Stomach (tissue), 9 donors: ENCODE measurements around the gene CFAP69. TPM values are rescaled to one million over a fixed set of nuclear protein-coding genes. Genes with fewer than 3 reads are reported as not detected.

Source experiments
- DNase-seq, 2 donors: peaks; one replicate each; pipeline versions ENCODE4 v3.0.0 to v3.0.0-alpha.2; 2013 to 2019
- H3K27ac ChIP-seq, 5 donors: fragments of 200-600 bp in 4 of 5; sonication (generic) in 4 of 5; one replicate each; pipeline ENCODE4 v1.5.1; 2013 to 2019; ENCODE audit warnings: mild to moderate bottlenecking in 1 of 5, moderate library complexity in 1 of 5
- H3K27me3 ChIP-seq, 3 donors: fragments of 200-600 bp; sonication (generic); one replicate each; pipeline ENCODE4 v1.5.1; 2017 to 2019; ENCODE audit warnings: mixed run types in 1 of 3
- H3K36me3 ChIP-seq, 4 donors: fragments of 200-600 bp; sonication (generic); 1 replicate in 3 of 4; 2 replicates in 1 of 4; pipeline ENCODE4 v1.5.1; 2016 to 2019
- H3K4me1 ChIP-seq, 4 donors: fragments of 200-600 bp; sonication (generic); one replicate each; pipeline ENCODE4 v1.5.1; 2016 to 2019
- H3K4me3 ChIP-seq, 4 donors: fragments of 200-600 bp; sonication (generic) in 3 of 4; one replicate each; pipeline ENCODE4 v1.5.1; 2016 to 2019; ENCODE audit warnings: mild to moderate bottlenecking in 1 of 4
- H3K9me3 ChIP-seq, 4 donors: fragments of 200-600 bp; sonication (generic); one replicate each; pipeline ENCODE4 v1.5.1; 2016 to 2019
- CTCF ChIP-seq, 7 experiments: fragments of 450-650 bp in 4 of 7; fragments of 200-600 bp in 3 of 7; sonication (generic) in 3 of 7; IDR thresholded peaks; one replicate each; pipeline ENCODE4 v1.5.1; 2016 to 2019; ENCODE audit warnings: antibody characterized with exemption in 7 of 7, control low read depth in 2 of 7, mild to moderate bottlenecking in 1 of 7
- EP300 ChIP-seq: sonication (generic); formaldehyde crosslinking; IDR thresholded peaks from one replicate; pipeline ENCODE4 v1.6.1; 2017; ENCODE audit warnings: antibody characterized with exemption
- POLR2A ChIP-seq, 4 donors: fragments of 450-650 bp; IDR thresholded peaks; one replicate each; pipeline ENCODE4 v1.6.1; 2016; ENCODE audit warnings: antibody characterized with exemption in 4 of 4, control low read depth in 2 of 4, mild to moderate bottlenecking in 1 of 4, moderate library complexity in 1 of 4
- POLR2AphosphoS5 ChIP-seq, 3 donors: sonication (generic); formaldehyde crosslinking; IDR thresholded peaks; one replicate each; pipeline ENCODE4 v1.6.1; 2016; ENCODE audit warnings: antibody characterized with exemption in 3 of 3
- WGBS, 5 donors: extraction: QIAGEN DNeasy Blood & Tissue Kit in 3 of 5; methylation state at CpG; one replicate each; pipeline versions ENCODE4 v1.1.5 to v1.1.7; 2013 to 2018; 5-methylcytosine and 5-hydroxymethylcytosine counted together
- intact Hi-C: fragments of 100-400 bp; cut with DNase I; formaldehyde crosslinking; loops from one replicate; pipeline ENCODE4 v1.15.1; 2023; ENCODE audit warnings: low total_unique reads
- polyA plus RNA-seq, 3 donors: library from polyadenylated mRNA; stranded (reverse); fragments of 200-250 nt; gene quantifications; one replicate each; pipeline ENCODE4 v1.2.3, GENCODE V29; 2013
- total RNA-seq, 5 donors: library from RNA; depleted of rRNA; stranded (reverse); fragments of >200 nt; gene quantifications; one replicate each; pipeline versions ENCODE4 v1.1.0 to v1.2.3, GENCODE V29; 2014 to 2016
- donor health status: healthy with polysubstance abuse.
- donor health status: Bipolar disorder and iron deficiency.
- donor health status: healthy.

CFAP69 gene
- total and polyA plus RNA-seq, 8 donors, result 0.87 to 22.0 (median 5.5) TPM

GRCh38 chr7:90272242-90272641 is 27.3 kb downstream of the CFAP69 start:
- intact Hi-C loops, result no loop called here
- whole genome bisulfite sequencing, 5 donors, result 88 to 95% (median 91%) methylated on average over 2 of the region's 2 CpGs
- Histone ChIP-seq H3K27me3 (no peaks in the 10 kb centered on the region), H3K4me3 (no peak overlapping the region), H3K4me1 (no peaks in the 10 kb centered on the region), H3K27ac (no peak overlapping the region), H3K36me3 (no peaks in the 10 kb centered on the region), H3K9me3 (no peaks in the 10 kb centered on the region)
- no peak for DNase-seq
- no peak for TF ChIP-seq EP300
- TF ChIP-seq CTCF (IDR thresholded peaks at IDR 0.05), result no peak
- TF ChIP-seq POLR2AphosphoS5 (IDR thresholded peaks at IDR 0.05), result no peak
- no peak for TF ChIP-seq POLR2A (IDR thresholded peaks at IDR 0.05)

GRCh38 chr7:90274161-90274560 is 29.2 kb downstream of the CFAP69 start:
- Histone ChIP-seq H3K27me3 (no peaks in the 10 kb centered on the region), H3K4me3 (no peak overlapping the region), H3K9me3 (no peaks in the 10 kb centered on the region), H3K36me3 (no peaks in the 10 kb centered on the region), H3K4me1 (no peaks in the 10 kb centered on the region), H3K27ac (no peak overlapping the region)
- intact Hi-C loops, result no loop called here
- TF ChIP-seq EP300 (no peak), POLR2A (IDR thresholded peaks at IDR 0.05) (no peak), POLR2AphosphoS5 (IDR thresholded peaks at IDR 0.05) (no peak), CTCF (IDR thresholded peaks at IDR 0.05) (no peak)
- DNase-seq, result no peak

- DNase-seq, result no peak
- WGBS, 5 donors, result 59 to 69% (median 63%) methylated on average over 5 of the region's 5 CpGs
- no peak for TF ChIP-seq EP300
- no peak for TF ChIP-seq POLR2A (IDR thresholded peaks at IDR 0.05)
- no peak for TF ChIP-seq CTCF (IDR thresholded peaks at IDR 0.05)
- TF ChIP-seq POLR2AphosphoS5 (IDR thresholded peaks at IDR 0.05), result no peak
- H3K4me1 ChIP-seq, result no peaks in the 10 kb centered on the region
- H3K27ac ChIP-seq, result no peak overlapping the region
- intact Hi-C loops, result no loop called here
- peaks cover 0 to 14% (median 12%) of the 10 kb centered on the region in 4 donors for H3K36me3 ChIP-seq
- H3K4me3 ChIP-seq, result no peak overlapping the region
- H3K9me3 ChIP-seq, result no peaks in the 10 kb centered on the region
- H3K27me3 ChIP-seq, result no peaks in the 10 kb centered on the region
Measured at GRCh38 chr7:90276033-90276728, 31.2 kb downstream of the CFAP69 start.

GRCh38 chr7:90288154-90288553 is 43.2 kb downstream of the CFAP69 start:
- H3K4me3 ChIP-seq, result no peak overlapping the region
- no peak overlapping the region for H3K27ac ChIP-seq
- no peaks in the 10 kb centered on the region for H3K4me1 ChIP-seq
- TF ChIP-seq EP300, result no peak
- no peak for TF ChIP-seq CTCF (IDR thresholded peaks at IDR 0.05)
- no peak for TF ChIP-seq POLR2AphosphoS5 (IDR thresholded peaks at IDR 0.05)
- no peak for TF ChIP-seq POLR2A (IDR thresholded peaks at IDR 0.05)
- H3K27me3 ChIP-seq, result no peaks in the 10 kb centered on the region
- H3K36me3 ChIP-seq, result peaks cover 0 to 28% (median 13%) of the 10 kb centered on the region in 4 donors
- no peaks in the 10 kb centered on the region for H3K9me3 ChIP-seq
- intact Hi-C loops, result no loop called here
- no peak for DNase-seq
- WGBS, 5 donors, result 87 to 95% (median 92%) methylated on average over 3 of the region's 3 CpGs
